GM10847 (cell line): ENCODE results near the gene PDE1C.

ENCODE experiments used
- POLR2A ChIP-seq: IDR thresholded peaks from 2 replicates; pipeline ENCODE4 v1.6.1; 2011; ENCODE audit not compliant: insufficient read length; ENCODE audit errors: extremely low read depth

The PDE1C gene

GRCh38 chr7:31890198-31890597 lies 180.0 kb downstream of the PDE1C start:
- TF ChIP-seq POLR2A = no peak

- TF ChIP-seq POLR2A = no peak
Observed at GRCh38 chr7:31887006-31887405, 183.2 kb downstream of the PDE1C start.

GRCh38 chr7:31885171-31885570 lies 185.0 kb downstream of the PDE1C start:
- TF ChIP-seq POLR2A = no peak

- TF ChIP-seq POLR2A = no peak
Observed at GRCh38 chr7:31883761-31884164, 186.4 kb downstream of the PDE1C start.

- TF ChIP-seq POLR2A = no peak
Observed at GRCh38 chr7:31882187-31882586, 188.0 kb downstream of the PDE1C start.

GRCh38 chr7:31878875-31879274 lies 191.3 kb downstream of the PDE1C start:
- TF ChIP-seq POLR2A = no peak

- TF ChIP-seq POLR2A = no peak
Observed at GRCh38 chr7:31875424-31875823, 194.8 kb downstream of the PDE1C start.

GRCh38 chr7:31874631-31875386 lies 195.4 kb downstream of the PDE1C start:
- TF ChIP-seq POLR2A = no peak

GRCh38 chr7:31873816-31874597 lies 196.2 kb downstream of the PDE1C start:
- TF ChIP-seq POLR2A = no peak

GRCh38 chr7:31872545-31873370 lies 197.4 kb downstream of the PDE1C start:
- TF ChIP-seq POLR2A = no peak

- no peak for TF ChIP-seq POLR2A
Observed at GRCh38 chr7:31864646-31865045, 205.6 kb downstream of the PDE1C start.

GRCh38 chr7:31860925-31861324 lies 209.3 kb downstream of the PDE1C start:
- no peak for TF ChIP-seq POLR2A

- TF ChIP-seq POLR2A = no peak
Observed at GRCh38 chr7:31858055-31858454, 212.2 kb downstream of the PDE1C start.

- no peak for TF ChIP-seq POLR2A
Observed at GRCh38 chr7:31857172-31857571, 213.0 kb downstream of the PDE1C start.

GRCh38 chr7:31856337-31856736 lies 213.9 kb downstream of the PDE1C start:
- no peak for TF ChIP-seq POLR2A

GRCh38 chr7:31855530-31855929 lies 214.7 kb downstream of the PDE1C start:
- no peak for TF ChIP-seq POLR2A
